CD4-positive, alpha-beta T cell treated with Interleukin-21 for 1 hour (primary cell): ENCODE measurements around the gene RABEP1.
A peak's percentile ranks its signal among the peaks of the same experiment; 100 is the strongest.

Experiments
- DNase-seq: peaks from one replicate; pipeline ENCODE4 v3.0.0-alpha.2; 2020

The RABEP1 gene

GRCh38 chr17:5362162-5362811 is 80.2 kb downstream of the RABEP1 start:
- no peak for DNase-seq

GRCh38 chr17:5364156-5364555 is 82.1 kb downstream of the RABEP1 start:
- DNase-seq, result no peak

GRCh38 chr17:5364696-5365095 is 82.6 kb downstream of the RABEP1 start:
- DNase-seq, result no peak

GRCh38 chr17:5365831-5366230 is 83.7 kb downstream of the RABEP1 start:
- no peak for DNase-seq

GRCh38 chr17:5370411-5370810 is 88.3 kb downstream of the RABEP1 start:
- no peak for DNase-seq

- no peak for DNase-seq
Observed at GRCh38 chr17:5373112-5373511, 91.0 kb downstream of the RABEP1 start.

- no peak for DNase-seq
Observed at GRCh38 chr17:5378566-5379207, 96.6 kb downstream of the RABEP1 start.

- no peak for DNase-seq
Observed at GRCh38 chr17:5379351-5380107, 97.4 kb downstream of the RABEP1 start.

GRCh38 chr17:5380491-5381135 is 98.5 kb downstream of the RABEP1 start:
- no peak for DNase-seq

- no peak for DNase-seq
Observed at GRCh38 chr17:5381542-5381941, 99.5 kb downstream of the RABEP1 start.

GRCh38 chr17:5391678-5392077 is 109.6 kb downstream of the RABEP1 start:
- no peak for DNase-seq

GRCh38 chr17:5396612-5397011 is 114.5 kb downstream of the RABEP1 start:
- no peak for DNase-seq

- DNase-seq, result no peak
Observed at GRCh38 chr17:5399767-5400166, 117.7 kb downstream of the RABEP1 start.

GRCh38 chr17:5405400-5405799 is 123.3 kb downstream of the RABEP1 start:
- no peak for DNase-seq

GRCh38 chr17:5408186-5408585 is 126.1 kb downstream of the RABEP1 start:
- no peak for DNase-seq

GRCh38 chr17:5410594-5411272 is 128.6 kb downstream of the RABEP1 start:
- DNase-seq, result no peak

- DNase-seq, result no peak
Observed at GRCh38 chr17:5413682-5414081, 131.6 kb downstream of the RABEP1 start.

GRCh38 chr17:5416901-5417300 is 134.8 kb downstream of the RABEP1 start:
- no peak for DNase-seq

- peak; percentile 85 for DNase-seq
Observed at GRCh38 chr17:5418858-5419355, 136.8 kb downstream of the RABEP1 start.

GRCh38 chr17:5419356-5419958 is 137.4 kb downstream of the RABEP1 start, which contains the start of gene NUP88:
NUP88 (minus strand) TSS chr17:5419662; CDS start chr17:5419650, 12 bp downstream.
- DNase-seq, result peak; percentile 97

GRCh38 chr17:5419959-5420653 is 138.0 kb downstream of the RABEP1 start, which contains the start of gene RPAIN:
RPAIN (plus strand) TSS chr17:5420182; CDS start chr17:5420211, 29 bp downstream.
- DNase-seq, result peak; percentile 88
